Dermis lymphatic vessel endothelial cell (primary cell): ENCODE results near the gene CGB7. TPM values are rescaled to one million over a fixed set of nuclear protein-coding genes. Genes with fewer than 3 reads are reported as not detected.

Source experiments
- total RNA-seq: library from RNA; depleted of rRNA; stranded (reverse); fragments of >200 nt; gene quantifications from 2 replicates; pipeline ENCODE4 v1.2.1, GENCODE V29; 2014

The CGB7 gene
- not detected in 2 replicates for total RNA-seq

GRCh38 chr19:49057636-49058234 is at the start of gene CGB7:
CGB7 (minus strand) TSS chr19:49057749; CDS start chr19:49055375, 2,374 bp downstream.

GRCh38 chr19:49085020-49085867 is 27.7 kb upstream of the CGB7 start, which contains the start of gene SNRNP70:
SNRNP70 (plus strand) TSS chr19:49085451; CDS start chr19:49086415, 964 bp downstream.

GRCh38 chr19:49064768-49065611 is 7.4 kb upstream of the CGB7 start, which contains the start of gene NTF4:
NTF4 (minus strand) TSS chr19:49064818; CDS start chr19:49061997, 2,821 bp downstream.

GRCh38 chr19:49049011-49049410 is 8.5 kb downstream of the CGB7 start, which contains the start of gene CGB8:
CGB8 (minus strand) TSS chr19:49049111; CDS start chr19:49048739, 372 bp downstream.

GRCh38 chr19:49043548-49043947 is 14.0 kb downstream of the CGB7 start, which contains the start of gene CGB5:
CGB5 (plus strand) TSS chr19:49043848; CDS start chr19:49044210, 362 bp downstream.

GRCh38 chr19:49036815-49037214 is 20.7 kb downstream of the CGB7 start, which contains the start of gene CGB1:
CGB1 (minus strand) TSS chr19:49036895; CDS start chr19:49036711, 184 bp downstream.

GRCh38 chr19:49031642-49032301 is 25.8 kb downstream of the CGB7 start, which contains the start of gene CGB2:
CGB2 (plus strand) TSS chr19:49031890; CDS start chr19:49032096, 206 bp downstream.

GRCh38 chr19:49024233-49024632 is 33.3 kb downstream of the CGB7 start, which contains the start of gene CGB3:
CGB3 (minus strand) TSS chr19:49024333; CDS start chr19:49023971, 362 bp downstream.

GRCh38 chr19:49017041-49017665 is 40.4 kb downstream of the CGB7 start, which contains the start of gene LHB:
LHB (minus strand) TSS chr19:49017091; CDS start chr19:49017081, 10 bp downstream.

Other genes starting within 250 kb of the CGB7 start
- 23.5 and 26.8 TPM in 2 replicates for gene BCAT2, start 246.7 kb downstream of the CGB7 start, total RNA-seq
- 3.0 and 6.2 TPM in 2 replicates for gene HSD17B14, start 221.3 kb downstream of the CGB7 start, total RNA-seq
- 5.3 and 7.6 TPM in 2 replicates for gene PLEKHA4, start 189.1 kb downstream of the CGB7 start, total RNA-seq
- 34.9 and 52.9 TPM in 2 replicates for gene PPP1R15A, start 185.3 kb downstream of the CGB7 start, total RNA-seq
- gene TULP2, start 159.0 kb downstream of the CGB7 start, total RNA-seq = 0.09 and 0.11 TPM in 2 replicates
- gene NUCB1, start 157.4 kb downstream of the CGB7 start, total RNA-seq = 142 and 143 TPM in 2 replicates
- gene DHDH, start 124.0 kb downstream of the CGB7 start, total RNA-seq = not detected in 2 replicates
- 71.3 and 87.3 TPM in 2 replicates for gene BAX, start 102.9 kb downstream of the CGB7 start, total RNA-seq
- gene FTL, start 92.4 kb downstream of the CGB7 start, total RNA-seq = 786 and 994 TPM in 2 replicates
- gene GYS1, start 64.4 kb downstream of the CGB7 start, total RNA-seq = 13.4 and 13.8 TPM in 2 replicates
- gene RUVBL2, start 63.9 kb downstream of the CGB7 start, total RNA-seq = 106 and 141 TPM in 2 replicates
- gene LHB, start 40.7 kb downstream of the CGB7 start, total RNA-seq = 0.17 and 0.22 TPM in 2 replicates
- gene CGB3, start 33.4 kb downstream of the CGB7 start, total RNA-seq = not detected in 2 replicates
- gene CGB2, start 25.9 kb downstream of the CGB7 start, total RNA-seq = not detected in 2 replicates
- not detected in 2 replicates for gene CGB1, start 20.9 kb downstream of the CGB7 start, total RNA-seq
- gene CGB5, start 13.9 kb downstream of the CGB7 start, total RNA-seq = not detected in 2 replicates
- not detected in 2 replicates for gene CGB8, start 8.6 kb downstream of the CGB7 start, total RNA-seq
- not detected in 2 replicates for gene NTF4, start 7.1 kb upstream of the CGB7 start, total RNA-seq
- gene KCNA7, start 14.9 kb upstream of the CGB7 start, total RNA-seq = under 0.01 TPM in 1 of 2 replicates, not detected in the other
- 149 and 151 TPM in 2 replicates for gene SNRNP70, start 27.7 kb upstream of the CGB7 start, total RNA-seq
- 1.2 and 2.8 TPM in 2 replicates for gene LIN7B, start 56.6 kb upstream of the CGB7 start, total RNA-seq
- gene C19orf73, start 61.4 kb upstream of the CGB7 start, total RNA-seq = 0.43 TPM in 2 replicates
- 6.6 and 8.0 TPM in 2 replicates for gene PPFIA3, start 61.8 kb upstream of the CGB7 start, total RNA-seq
- gene HRC, start 97.6 kb upstream of the CGB7 start, total RNA-seq = under 0.01 TPM in 1 of 2 replicates, not detected in the other
- gene TRPM4, start 100.0 kb upstream of the CGB7 start, total RNA-seq = 16.2 and 17.2 TPM in 2 replicates